Measurements from ENCODE around the gene ARHGAP35.

Gene ARHGAP35

GRCh38 chr19:46860846-46861690, at the start of gene ARHGAP35:
Gene ARHGAP35, plus strand, starts transcription at chr19:46860997. Its CDS starts 57,679 bp downstream, at chr19:46918676.
- TF ChIP-seq EGR1 (IDR thresholded peaks at IDR 0.05) = 0 out of 2 replicates have a peak, but pooled peaks have one; percentile 29
- TF ChIP-seq YY1 (IDR thresholded peaks at IDR 0.05; ENCODE audit: low read depth) = peak; percentile 87
- TF ChIP-seq TAF1 (IDR thresholded peaks at IDR 0.05; ENCODE audit: low read depth) = no peak
- no peak for TF ChIP-seq NFIC (IDR thresholded peaks at IDR 0.05)
- no peak for TF ChIP-seq FOXM1 (IDR thresholded peaks at IDR 0.05; ENCODE audit: borderline replicate concordance, low read depth)
- peak; percentile 21; the same call in 1 of the 2 replicates for TF ChIP-seq TCF12 (IDR thresholded peaks at IDR 0.05; ENCODE audit: low read depth)
- TF ChIP-seq CEBPB (IDR thresholded peaks at IDR 0.05) = no peak

GRCh38 chr19:46812977-46813838, 47.6 kb upstream of the ARHGAP35 start:
- TF ChIP-seq, protein P1, sequence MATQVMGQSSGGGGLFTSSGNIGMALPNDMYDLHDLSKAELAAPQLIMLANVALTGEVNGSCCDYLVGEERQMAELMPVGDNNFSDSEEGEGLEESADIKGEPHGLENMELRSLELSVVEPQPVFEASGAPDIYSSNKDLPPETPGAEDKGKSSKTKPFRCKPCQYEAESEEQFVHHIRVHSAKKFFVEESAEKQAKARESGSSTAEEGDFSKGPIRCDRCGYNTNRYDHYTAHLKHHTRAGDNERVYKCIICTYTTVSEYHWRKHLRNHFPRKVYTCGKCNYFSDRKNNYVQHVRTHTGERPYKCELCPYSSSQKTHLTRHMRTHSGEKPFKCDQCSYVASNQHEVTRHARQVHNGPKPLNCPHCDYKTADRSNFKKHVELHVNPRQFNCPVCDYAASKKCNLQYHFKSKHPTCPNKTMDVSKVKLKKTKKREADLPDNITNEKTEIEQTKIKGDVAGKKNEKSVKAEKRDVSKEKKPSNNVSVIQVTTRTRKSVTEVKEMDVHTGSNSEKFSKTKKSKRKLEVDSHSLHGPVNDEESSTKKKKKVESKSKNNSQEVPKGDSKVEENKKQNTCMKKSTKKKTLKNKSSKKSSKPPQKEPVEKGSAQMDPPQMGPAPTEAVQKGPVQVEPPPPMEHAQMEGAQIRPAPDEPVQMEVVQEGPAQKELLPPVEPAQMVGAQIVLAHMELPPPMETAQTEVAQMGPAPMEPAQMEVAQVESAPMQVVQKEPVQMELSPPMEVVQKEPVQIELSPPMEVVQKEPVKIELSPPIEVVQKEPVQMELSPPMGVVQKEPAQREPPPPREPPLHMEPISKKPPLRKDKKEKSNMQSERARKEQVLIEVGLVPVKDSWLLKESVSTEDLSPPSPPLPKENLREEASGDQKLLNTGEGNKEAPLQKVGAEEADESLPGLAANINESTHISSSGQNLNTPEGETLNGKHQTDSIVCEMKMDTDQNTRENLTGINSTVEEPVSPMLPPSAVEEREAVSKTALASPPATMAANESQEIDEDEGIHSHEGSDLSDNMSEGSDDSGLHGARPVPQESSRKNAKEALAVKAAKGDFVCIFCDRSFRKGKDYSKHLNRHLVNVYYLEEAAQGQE (IDR thresholded peaks at IDR 0.05; ENCODE audit: low read depth) = no peak
- no peak for TF ChIP-seq EGR1 (IDR thresholded peaks at IDR 0.05)
- TF ChIP-seq TCF12 (IDR thresholded peaks at IDR 0.05; ENCODE audit: low read depth) = no peak
- no peak for TF ChIP-seq RAD21 (IDR thresholded peaks at IDR 0.05; ENCODE audit: low read depth)
- TF ChIP-seq USF1 (IDR thresholded peaks at IDR 0.05) = no peak
- no peak for TF ChIP-seq TAF1 (IDR thresholded peaks at IDR 0.05; ENCODE audit: low read depth)
- TF ChIP-seq YY1 (IDR thresholded peaks at IDR 0.05; ENCODE audit: low read depth) = no peak
- TF ChIP-seq ZBTB7A (IDR thresholded peaks at IDR 0.05; ENCODE audit: low read depth) = no peak

GRCh38 chr19:46813839-46814358, 46.9 kb upstream of the ARHGAP35 start:
- TF ChIP-seq, protein P1 (IDR thresholded peaks at IDR 0.05; ENCODE audit: low read depth) = no peak
- TF ChIP-seq ZBTB7A (IDR thresholded peaks at IDR 0.05; ENCODE audit: low read depth) = no peak
- TF ChIP-seq CEBPB (IDR thresholded peaks at IDR 0.05) = no peak
- TF ChIP-seq EP300 (IDR thresholded peaks at IDR 0.05; ENCODE audit: borderline replicate concordance) = no peak
- TF ChIP-seq RAD21 (IDR thresholded peaks at IDR 0.05; ENCODE audit: low read depth) = no peak
- TF ChIP-seq TAF1 (IDR thresholded peaks at IDR 0.05; ENCODE audit: low read depth) = no peak
- no peak for TF ChIP-seq FOXM1 (IDR thresholded peaks at IDR 0.05; ENCODE audit: borderline replicate concordance, low read depth)
- TF ChIP-seq EGR1 (IDR thresholded peaks at IDR 0.05) = no peak
- TF ChIP-seq TCF12 (IDR thresholded peaks at IDR 0.05; ENCODE audit: low read depth) = no peak
- TF ChIP-seq YY1 (IDR thresholded peaks at IDR 0.05; ENCODE audit: low read depth) = no peak
- TF ChIP-seq TEAD4 (IDR thresholded peaks at IDR 0.05) = no peak
- TF ChIP-seq NFIC (IDR thresholded peaks at IDR 0.05) = no peak
- no peak for TF ChIP-seq USF1 (IDR thresholded peaks at IDR 0.05)
- TF ChIP-seq, protein P2, sequence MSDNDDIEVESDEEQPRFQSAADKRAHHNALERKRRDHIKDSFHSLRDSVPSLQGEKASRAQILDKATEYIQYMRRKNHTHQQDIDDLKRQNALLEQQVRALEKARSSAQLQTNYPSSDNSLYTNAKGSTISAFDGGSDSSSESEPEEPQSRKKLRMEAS (IDR thresholded peaks at IDR 0.05) = no peak
- no peak for TF ChIP-seq CREB1 (IDR thresholded peaks at IDR 0.05; ENCODE audit: low read depth)

DNA sequence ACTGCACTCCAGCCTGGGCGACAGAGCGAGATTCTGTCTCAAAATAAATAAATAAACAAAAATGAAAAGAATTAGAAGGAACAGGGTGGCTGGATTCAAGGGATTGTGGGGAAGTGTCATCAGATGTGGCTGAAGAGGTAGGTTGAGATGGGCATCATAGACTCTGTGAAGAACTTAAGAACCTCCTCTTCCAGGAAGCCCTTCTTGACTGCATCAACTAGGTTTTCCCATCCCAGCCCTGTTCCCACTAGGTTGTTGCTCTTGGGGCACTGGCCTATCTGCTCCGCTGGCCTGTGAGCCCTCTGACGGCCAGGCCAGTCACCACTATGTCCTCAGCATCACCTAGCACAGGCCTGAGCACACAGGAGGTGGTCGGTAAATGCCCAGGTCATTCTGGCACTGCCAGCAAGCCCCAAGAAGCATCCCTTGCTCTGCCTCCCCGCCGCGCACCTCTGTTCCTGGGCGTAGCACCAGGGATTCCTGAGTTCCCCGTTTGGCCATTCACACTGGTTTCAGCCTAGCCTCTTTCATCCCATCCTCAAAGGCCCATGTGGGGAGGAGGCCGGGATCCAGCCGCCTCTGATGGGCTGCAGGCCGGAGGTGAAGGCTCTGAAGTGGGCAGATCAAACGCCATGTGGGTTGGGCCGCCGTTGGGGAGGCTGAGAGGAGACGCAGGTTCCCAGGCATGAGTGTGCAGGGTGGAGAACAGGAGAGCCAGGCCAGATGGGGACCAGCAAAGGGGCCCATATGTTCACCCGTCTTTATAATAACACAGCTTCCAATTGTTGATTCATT, 44.8 kb upstream of the ARHGAP35 start:
- TF ChIP-seq EP300 (IDR thresholded peaks at IDR 0.05; ENCODE audit: borderline replicate concordance) (no peak), TCF12 (IDR thresholded peaks at IDR 0.05; ENCODE audit: low read depth) (no peak), TAF1 (IDR thresholded peaks at IDR 0.05; ENCODE audit: low read depth) (no peak), YY1 (IDR thresholded peaks at IDR 0.05; ENCODE audit: low read depth) (no peak), USF1 (IDR thresholded peaks at IDR 0.05) (no peak), CEBPB (IDR thresholded peaks at IDR 0.05) (no peak)

Data from Ishikawa (cell line).